GM19468 (cell line): ENCODE measurements around the gene FUT3.

Experiments used
- ATAC-seq: cut with Tn5 transposase; IDR thresholded peaks from one replicate; pipeline ENCODE4 v1.9.1; 2021; ENCODE audit warnings: mild to moderate bottlenecking, moderate library complexity, moderate number of reproducible peaks; ENCODE audit not compliant: unreplicated experiment; ENCODE audit errors: extremely low read depth

Gene FUT3

GRCh38 chr19:5805462-5806132, 45.7 kb downstream of the FUT3 start:
- ATAC-seq: no peak

- no peak for ATAC-seq
Measured at GRCh38 chr19:5804516-5805461, 46.5 kb downstream of the FUT3 start, which contains the start of gene NRTN. Gene NRTN (plus strand): TSS chr19:5805067. CDS start chr19:5824166, 19,099 bp downstream.

- peak; percentile 60 for ATAC-seq
Measured at GRCh38 chr19:5803752-5804515, 47.3 kb downstream of the FUT3 start.

- ATAC-seq: no peak
Measured at GRCh38 chr19:5803441-5803751, 47.9 kb downstream of the FUT3 start.

- ATAC-seq: no peak
Measured at GRCh38 chr19:5801796-5802619, 49.2 kb downstream of the FUT3 start.

GRCh38 chr19:5800361-5801270, 50.6 kb downstream of the FUT3 start:
- ATAC-seq: no peak

GRCh38 chr19:5799247-5800241, 51.7 kb downstream of the FUT3 start:
- ATAC-seq: no peak

- ATAC-seq: no peak
Measured at GRCh38 chr19:5798244-5798643, 53.0 kb downstream of the FUT3 start.

- ATAC-seq: no peak
Measured at GRCh38 chr19:5795382-5795919, 55.8 kb downstream of the FUT3 start.

GRCh38 chr19:5793188-5793587, 58.1 kb downstream of the FUT3 start:
- ATAC-seq: no peak
